Measurements from ENCODE around the gene SH2D4B.
A peak's percentile ranks its signal among the peaks of the same experiment; 100 is the strongest.

SH2D4B gene

DNA sequence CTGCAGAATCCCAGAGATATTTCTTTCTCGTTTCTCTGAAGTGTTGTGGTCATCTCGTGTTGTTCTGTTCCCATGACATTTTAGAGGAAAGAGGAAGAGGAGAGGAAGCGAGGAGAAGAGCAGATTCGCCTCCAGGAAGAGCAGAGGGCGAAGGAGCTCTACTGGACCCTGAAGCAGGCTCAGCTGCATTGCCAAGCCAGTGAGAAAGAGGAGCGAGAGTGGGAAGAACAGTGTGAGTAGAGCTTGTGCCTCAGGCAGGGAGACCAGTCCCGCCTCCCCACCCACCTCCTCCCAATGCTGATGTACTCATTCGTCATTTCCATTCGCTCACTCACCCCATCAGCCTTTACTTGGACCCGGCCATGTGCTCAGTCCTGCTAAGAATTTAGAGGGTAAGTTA, 50.8 kb downstream of the SH2D4B start:
- no peak for FAIRE-seq

DNA sequence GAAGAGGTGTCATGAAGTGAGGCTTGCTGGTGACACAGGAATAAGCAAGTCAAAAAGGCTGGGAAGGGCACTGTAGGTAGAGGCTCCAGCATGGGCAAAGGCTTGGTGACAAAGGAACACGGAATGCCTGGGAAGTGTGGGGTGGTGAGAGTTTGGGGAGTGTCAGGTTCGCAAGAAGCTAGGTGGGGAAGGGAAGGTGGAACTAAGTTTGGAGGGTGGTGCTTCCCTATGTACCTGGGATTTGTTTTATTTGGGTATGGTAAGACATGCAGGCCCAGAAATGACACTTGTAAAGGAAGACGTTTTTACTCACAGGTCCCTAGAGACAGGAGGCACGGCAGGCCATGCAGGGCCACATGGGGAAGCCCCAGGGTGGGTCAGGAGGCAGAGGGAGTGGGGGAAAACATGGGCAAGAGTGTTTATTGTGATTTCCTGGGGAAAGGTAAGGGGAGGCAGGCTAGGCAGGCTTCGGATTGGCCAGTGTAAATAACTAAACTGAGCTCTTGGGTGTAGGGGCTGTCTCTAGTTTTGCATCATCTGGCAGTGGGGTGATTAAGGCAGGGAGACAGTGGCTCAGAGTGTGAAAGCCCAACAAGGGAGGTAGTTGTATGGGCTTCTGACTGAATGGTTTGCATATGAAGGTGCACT, 52.1 kb downstream of the SH2D4B start:
- FAIRE-seq: no peak

More for the DNA sequence above, 50.8 kb downstream of the SH2D4B start:
- no peak for DNase-seq (ENCODE audit: low spot score)

DNA sequence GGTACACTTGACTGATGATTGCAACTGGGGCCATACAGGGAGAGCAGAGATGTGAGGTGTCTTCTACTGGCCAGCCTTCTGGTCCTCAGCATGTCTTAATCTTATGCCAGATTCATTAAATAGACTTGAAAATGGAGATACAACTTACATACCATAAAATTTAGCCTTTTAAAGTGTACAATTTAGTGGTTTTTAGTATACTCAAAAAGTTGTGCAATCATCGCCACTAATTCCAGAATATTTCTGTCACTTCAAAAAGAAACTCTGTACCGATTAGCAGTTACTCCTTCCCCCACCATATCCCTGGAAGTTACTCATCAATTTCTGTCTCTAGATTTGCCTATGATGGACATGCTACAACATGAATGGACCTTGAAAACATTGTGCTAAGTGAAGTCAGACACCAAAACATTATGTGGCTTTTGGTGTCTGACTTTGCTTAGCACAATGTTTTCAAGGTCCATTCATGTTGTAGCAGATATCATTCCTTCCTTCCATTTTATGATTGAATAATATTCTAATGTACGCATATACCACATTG, 53.0 kb downstream of the SH2D4B start:
- FAIRE-seq (no peak), DNase-seq (ENCODE audit: low spot score) (no peak)

More for the DNA sequence above, 52.1 kb downstream of the SH2D4B start:
- DNase-seq (ENCODE audit: low spot score): no peak

DNA sequence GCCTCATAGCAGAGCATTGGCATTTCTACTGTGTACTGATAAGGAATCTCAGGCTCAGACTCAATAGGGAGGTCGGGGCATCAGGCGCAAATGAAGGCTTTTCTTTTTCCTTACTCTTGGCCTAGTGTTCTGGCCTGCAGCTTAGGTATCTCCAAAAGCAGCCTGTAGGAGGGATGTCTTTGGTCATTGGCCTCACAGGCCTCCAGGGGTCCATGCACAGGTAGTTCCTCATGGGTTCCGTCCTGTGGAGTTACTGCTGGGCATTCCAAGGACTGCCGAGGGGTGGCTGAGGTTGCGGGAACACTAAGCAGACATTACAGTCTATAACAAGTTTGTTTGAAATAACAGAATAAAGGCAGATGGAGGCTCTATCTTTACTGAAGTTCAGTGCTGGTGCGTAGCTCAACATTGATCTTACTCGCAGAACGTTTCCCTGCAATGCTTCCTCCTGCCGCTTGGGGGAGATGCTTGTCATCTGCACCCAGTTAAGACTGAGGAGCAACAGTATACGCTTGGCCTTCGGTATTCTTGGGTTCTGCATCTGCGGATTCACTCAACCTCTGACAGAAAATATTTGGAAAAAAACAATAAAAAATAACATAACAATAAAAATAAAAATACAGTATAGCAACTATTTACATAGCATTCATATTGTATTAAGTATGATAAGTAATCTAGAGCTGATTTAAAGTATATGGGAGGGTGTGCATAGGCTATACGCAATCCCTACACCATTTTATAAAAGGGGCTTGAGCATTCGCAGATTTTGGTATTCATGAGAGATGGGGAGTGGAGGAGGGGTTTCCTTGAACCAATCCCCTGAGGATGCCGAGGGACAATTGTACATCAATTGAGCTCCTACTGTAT, 58.9 kb downstream of the SH2D4B start:
- DNase-seq (ENCODE audit: low spot score) (peak; percentile 58), FAIRE-seq (no peak)

DNA sequence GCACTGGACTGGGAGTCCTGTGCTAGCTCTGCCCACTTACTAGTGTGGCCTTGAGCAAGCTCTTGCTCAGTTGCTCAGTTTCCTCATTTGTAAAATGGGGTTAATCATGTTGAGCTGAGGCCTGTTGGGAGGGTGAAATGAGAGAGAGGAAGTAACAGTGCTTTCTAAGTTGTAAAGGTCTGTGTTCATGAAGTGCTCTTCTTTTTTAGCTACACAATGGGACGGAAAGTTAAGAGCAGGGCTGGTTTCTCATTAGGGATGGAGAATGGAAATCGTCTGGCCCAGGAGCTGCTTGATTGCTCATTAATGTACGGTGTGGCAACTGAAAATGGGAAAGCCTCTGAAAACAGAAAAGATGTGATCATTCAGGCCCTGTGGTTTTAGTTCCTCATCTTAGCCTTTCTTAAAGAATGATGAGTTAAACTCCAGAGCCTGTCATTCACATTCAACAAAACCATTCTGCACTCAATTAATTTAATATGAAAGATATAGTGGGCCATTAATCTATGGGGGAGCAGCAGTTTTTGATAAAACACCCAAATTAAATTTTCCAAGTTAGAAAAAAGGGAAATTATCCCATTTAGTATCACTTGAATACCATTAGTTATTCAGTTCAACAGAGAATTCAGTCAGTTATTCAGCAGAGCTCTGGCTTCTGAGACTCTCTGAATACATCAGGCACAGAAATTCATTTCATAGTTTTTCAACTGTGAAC, 60.5 kb downstream of the SH2D4B start:
- DNase-seq (ENCODE audit: low spot score): no peak
- FAIRE-seq: no peak

DNA sequence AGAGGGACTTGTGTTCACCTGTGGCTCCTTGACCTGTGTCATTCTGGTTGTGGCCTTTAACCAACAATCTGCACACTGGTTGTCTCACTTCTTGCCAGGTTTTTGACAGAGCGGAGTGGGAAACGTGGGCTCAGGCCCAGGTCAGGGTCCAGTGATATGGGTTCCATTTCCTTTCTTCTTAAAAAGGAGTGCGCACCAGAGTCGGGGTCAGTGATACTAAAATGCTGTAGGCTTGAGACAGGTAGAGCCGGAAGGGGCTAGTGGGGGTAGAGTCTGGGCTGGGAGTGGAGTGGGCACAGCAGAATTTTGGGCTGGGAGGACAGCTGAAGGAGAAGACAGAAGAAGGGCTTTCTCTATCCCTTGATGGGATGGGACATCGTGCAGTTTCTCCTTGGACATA, 61.2 kb downstream of the SH2D4B start:
- DNase-seq (ENCODE audit: low spot score): no peak
- FAIRE-seq: no peak

DNA sequence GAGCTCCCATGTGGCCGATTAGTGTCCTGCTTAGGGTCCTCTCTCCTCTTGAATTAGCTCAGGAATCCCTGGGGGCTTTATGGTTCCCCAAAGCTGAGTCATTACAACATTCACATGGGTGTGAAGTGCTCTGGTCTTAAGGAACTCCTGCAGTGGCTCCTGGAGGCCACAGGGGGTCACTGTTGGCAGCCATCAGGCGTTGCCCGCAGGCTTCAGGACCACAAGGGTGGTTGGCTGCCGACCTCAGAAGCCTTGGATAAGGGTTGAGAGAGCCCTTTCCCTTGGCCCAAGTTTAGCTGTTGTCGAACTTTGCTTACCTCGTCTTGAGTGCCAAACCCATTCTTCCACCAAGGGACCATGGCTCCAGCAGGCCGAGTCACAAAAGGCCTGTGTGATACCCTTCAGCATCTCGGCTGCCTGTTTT, 61.7 kb downstream of the SH2D4B start:
- DNase-seq (ENCODE audit: low spot score) (peak; percentile 71), FAIRE-seq (no peak)

DNA sequence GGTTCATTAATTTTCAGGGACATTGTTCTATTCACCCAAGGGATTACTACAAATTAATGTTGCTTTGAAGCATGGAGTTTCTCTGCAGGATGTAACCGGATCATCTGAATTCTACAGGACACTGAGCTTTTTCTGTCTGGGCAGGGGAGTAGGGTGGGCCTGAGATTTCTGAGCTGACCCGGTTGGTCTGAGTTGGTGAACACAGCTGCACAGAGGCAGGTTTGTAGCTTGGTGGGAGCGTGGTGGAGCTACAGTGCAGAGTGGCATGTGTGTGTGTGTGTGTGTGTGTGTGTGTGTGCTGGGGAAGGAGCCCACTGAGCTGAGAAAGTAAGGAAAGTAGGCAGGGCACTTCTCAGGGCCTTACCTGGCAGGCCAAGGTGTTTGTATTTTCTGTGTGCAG, 62.6 kb downstream of the SH2D4B start:
- no peak for FAIRE-seq
- no peak for DNase-seq (ENCODE audit: low spot score)

DNA sequence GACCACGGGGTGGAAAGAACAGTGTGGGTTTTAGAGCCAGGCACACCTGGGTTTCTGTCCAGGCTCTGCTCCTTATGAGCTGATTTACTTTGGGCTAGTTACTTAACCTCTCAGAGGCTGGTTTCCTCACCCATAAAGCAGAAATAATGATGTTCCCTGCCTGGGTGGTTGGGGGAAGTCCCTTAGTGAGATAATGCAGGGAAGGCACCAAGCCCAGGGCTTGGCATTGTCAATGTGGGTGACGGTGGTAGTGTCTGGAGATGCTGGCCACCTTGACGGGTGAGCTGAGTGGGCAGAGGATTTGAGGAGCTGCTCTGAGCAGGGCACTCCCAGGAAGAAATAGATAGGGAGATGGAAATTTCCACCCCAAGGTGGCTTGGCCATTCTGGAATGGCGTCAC, 65.2 kb downstream of the SH2D4B start:
- DNase-seq (ENCODE audit: low spot score) (no peak), FAIRE-seq (no peak)

DNA sequence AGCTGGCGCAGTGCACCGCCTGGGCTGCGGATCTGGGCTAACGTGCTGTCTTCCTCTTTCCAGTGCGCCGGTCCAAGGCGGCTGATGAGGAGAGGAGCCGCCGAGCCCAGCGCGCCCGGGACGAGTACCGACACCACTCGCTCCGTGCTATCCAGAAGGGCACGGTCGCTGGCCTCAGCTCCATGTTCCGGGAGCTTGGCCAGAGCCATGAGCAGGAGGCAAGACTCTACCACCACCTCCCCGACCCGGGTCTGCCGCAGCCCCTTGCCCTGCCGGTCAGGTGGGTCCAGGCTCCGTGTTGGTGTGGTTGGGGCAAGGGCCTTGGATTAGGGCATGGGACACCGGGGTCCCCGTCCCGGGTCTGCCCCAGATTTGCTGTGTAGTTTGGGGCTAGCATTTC, 65.8 kb downstream of the SH2D4B start:
- no peak for DNase-seq (ENCODE audit: low spot score)
- no peak for FAIRE-seq

DNA sequence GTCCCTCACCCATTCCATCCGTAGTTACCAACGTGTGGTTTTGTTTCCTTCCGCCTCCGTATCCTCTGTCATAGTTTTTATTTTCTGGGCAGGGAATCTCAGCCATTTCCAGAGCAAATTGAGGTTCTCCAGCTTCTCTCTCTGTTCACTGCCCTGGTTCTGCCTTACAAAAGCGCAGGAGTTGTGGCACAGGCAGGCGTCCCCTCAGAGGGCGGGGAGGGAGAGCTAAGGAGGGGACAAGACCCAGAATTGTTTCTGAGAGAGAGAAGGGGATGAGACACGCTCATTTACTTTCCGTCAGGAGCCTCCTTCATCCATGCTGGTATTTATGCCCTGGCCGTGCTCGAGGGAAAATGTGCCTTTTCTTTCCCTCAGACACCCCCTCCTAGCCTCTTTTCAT, 71.0 kb downstream of the SH2D4B start:
- DNase-seq (ENCODE audit: low spot score) (no peak), FAIRE-seq (no peak)

DNA sequence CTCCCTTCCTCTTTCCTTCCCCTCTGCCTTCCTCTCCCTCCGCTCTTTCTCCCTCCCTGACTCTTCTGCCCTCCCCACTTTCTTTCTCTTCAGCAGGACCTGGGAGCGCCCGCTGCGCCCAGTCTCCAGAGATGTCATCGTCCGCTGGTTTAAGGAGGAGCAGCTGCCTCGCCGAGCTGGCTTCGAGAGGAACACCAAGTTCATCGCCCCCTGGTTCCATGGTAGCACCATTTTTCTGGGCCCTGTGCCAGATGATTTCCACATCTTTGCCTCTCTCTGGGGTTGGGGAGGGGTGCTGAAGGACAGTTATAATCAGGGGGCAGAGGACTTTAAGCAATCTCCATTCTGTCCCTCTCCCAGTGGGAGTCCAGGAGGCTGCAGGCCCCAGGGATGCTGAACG, 71.6 kb downstream of the SH2D4B start:
- DNase-seq (ENCODE audit: low spot score): no peak
- FAIRE-seq: no peak

DNA sequence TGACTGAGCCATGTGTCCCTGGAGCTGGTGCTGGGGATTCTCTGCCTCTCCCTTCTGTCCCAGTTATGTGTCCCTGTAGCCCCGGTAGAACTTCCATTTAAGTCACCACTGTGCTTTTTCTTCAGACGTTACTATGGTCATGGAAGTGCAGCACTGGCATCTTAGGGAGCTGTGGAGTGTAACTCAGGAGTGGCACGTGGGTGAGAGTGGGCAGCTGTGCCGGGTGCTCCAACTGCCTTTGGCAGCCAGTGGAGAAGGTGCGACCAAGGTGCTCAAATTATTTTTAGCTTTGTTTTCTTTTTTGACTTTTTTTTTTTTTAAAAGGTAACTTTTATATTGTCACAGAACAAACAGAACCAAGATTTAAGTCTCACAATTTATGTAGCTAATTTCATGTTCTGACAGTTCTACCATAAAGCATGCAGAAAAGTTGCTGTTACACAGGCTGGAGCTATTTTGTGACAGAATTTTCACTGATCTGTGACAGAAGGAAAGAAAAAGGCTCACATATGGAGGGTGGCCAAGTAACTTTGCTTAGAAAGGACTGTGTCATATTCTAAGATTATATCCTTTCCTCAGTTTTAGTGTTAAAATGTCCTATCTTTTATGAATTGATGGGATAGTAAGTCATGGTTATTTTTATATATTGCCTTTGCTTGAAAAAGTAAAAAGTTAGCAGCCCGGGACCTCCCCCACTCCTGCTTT, 73.9 kb downstream of the SH2D4B start:
- DNase-seq (ENCODE audit: low spot score) (no peak), FAIRE-seq (no peak)

DNA sequence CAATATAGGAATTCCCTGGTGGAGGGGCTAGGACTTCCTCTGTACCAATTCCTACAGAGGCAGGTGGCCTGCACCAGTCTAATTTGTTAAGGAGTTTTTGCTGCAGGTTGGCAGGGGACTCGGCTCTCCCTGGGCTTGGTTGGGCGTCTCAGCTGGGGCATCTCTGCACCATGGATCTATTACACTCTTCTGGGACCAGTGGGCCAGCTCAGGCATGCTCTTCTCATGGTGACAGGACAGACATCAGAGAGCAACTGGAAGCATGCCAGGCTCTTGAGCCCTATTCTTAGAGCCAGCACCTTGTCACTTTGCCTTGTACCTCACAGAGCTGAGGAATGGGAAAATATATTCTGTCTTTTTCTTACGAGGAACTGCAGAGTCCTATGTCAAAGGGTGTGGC, 74.6 kb downstream of the SH2D4B start:
- no peak for FAIRE-seq
- DNase-seq (ENCODE audit: low spot score): no peak

DNA sequence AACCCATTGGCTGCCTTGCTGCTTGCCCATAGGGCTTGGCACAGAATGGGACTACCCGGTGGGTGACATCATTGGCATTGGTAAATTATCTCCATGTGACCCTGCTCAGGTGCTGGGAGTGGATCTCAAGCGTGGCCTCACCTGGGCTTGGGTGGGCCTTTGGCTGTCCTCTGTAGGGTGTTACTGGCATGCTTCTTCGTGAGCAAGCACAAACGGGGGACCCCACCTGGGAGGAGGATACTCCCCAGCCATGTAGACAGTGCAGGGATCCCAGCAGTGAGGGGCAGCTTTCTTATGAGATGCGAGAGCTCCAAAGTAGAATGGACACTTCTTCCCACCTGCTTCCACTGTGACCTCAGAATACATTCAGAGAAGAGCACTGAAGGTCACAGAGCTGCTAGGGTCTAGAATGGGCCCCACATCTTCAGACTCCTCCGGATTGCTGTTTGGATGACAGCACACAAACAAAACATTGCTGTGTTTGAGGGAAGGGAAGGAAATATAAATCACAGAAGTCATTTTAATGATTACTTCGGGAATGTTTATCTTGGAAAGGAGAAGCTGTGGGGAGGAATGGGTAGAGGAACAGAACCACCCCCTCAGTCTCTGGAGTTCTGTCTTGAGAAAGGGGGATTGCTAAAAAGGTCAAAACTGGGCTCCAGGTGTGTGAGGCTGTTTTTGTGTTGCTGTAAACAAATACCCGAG, 75.9 kb downstream of the SH2D4B start:
- no peak for FAIRE-seq
- no peak for DNase-seq (ENCODE audit: low spot score)

DNA sequence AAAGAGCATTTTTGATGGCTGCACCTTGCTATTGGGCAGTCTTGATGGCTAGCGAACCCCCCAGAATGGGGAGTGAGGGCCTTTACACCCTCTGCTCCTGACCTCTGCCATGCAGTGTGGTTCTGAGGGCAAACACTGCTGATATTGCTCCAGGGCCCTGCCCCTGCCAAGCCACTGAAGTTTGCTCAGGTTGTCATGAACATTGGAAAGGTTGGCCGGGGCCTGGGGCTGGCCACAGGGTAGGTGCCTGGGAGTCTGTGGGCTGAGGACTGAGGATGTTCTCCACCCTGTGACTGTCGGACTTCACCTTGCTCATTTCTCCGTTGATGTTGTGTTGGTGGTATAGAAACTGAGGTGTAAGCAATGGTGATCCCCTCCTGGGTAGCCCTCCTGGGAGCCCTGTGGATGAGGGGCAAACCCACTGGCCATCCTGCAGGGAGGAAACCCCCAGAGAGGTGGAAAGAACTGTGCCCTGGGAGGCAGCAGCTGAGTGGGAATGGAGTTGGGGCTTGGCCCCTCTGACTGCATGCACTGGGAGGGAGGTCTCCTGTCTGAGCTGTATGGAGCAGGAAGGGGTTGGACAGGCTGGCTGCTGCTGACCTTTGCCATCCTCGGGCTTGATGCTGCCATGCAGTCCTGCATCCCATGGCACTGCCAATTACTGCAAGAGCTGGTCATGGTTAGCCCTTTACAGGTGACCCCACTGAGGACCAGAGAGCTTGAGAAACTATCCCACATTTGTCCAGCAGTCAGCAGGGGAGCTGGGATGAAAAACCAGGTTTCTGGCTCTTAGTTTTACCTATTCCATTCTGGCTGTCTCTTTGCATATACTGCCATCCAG, 77.1 kb downstream of the SH2D4B start:
- no peak for DNase-seq (ENCODE audit: low spot score)
- FAIRE-seq: no peak

DNA sequence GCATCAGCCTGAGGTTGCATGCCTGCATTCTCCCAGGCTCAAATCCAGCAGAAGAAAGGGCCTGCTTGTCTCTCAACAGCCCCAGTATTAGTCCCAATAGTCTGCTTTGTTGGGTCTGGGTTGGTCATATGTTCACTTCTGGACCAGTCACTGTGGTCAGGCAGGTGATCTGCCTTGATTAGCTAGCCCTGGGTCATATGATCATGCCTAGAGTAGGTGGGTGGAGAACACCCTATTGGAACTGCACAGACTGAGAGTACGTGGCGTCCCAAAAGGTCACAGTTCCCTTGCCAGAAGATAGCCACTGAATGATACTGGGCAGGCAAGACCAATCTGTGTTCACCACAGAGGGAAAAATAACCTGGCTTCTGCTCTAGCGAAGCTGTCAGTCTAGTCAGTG, 80.1 kb downstream of the SH2D4B start:
- FAIRE-seq: no peak
- no peak for DNase-seq (ENCODE audit: low spot score)

DNA sequence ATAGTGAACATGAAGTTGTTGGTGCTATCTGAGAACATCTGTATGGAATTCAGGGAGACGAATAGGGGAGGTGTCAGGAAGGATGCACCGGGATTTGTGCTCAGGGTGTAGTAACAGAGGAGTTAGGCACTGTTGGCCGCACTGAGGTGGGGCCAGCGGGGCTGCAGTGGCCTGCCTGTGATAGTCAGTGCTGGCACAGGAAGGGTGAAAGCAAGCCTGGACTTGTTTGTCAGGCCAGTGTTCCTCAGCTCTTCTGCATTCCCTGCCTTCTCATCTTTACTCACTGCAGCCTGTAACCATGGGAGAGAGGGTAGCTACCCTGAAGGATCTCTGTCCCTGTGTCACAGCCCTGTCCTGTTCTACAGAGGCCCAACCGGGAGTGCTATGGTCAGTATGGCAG, 81.3 kb downstream of the SH2D4B start:
- FAIRE-seq (no peak), DNase-seq (ENCODE audit: low spot score) (no peak)

DNA sequence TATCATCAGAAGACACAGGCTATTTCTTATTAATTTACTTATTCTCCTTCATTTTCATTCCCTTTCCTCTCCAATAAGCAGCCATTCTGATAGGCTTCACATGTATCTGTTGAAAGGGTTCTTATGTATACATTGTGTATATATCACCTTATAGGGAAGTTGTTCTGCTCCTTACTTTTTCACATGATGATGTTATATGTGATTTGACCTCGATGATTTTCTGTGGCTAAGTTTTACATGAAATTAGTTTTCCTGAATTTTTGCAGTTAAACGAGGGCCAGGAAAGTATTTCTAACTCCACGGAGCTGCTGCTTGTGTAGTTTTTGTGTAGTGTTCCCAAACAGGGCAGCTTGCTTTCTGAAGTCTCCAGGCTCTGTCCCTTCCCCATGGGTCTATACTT, 84.5 kb downstream of the SH2D4B start:
- DNase-seq (ENCODE audit: low spot score): no peak
- no peak for FAIRE-seq

DNA sequence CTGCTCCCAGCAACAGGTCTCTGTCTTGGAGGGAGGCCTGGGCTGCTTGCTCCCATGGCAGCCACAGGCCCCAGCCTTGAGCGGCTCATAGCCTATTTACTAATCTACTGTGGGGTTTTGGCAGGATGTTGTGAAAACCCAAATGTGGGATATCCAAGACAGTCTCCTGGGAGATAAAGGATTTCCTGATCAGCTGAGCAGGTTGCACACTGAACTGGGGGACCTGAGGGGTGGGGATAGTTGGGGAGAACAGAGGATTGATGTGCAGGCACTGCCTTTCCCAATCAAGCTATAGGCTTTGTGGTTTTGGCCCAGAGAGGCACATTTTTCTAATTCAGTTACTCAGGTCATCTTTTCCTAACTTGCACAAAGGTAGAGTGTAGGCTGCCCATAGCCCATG, 92.6 kb downstream of the SH2D4B start:
- FAIRE-seq: no peak
- no peak for DNase-seq (ENCODE audit: low spot score)
